Right lobe of liver (tissue), 6 donors: ENCODE data around the gene MYOM1. TPM values are rescaled to one million over a fixed set of nuclear protein-coding genes. Genes with fewer than 3 reads are reported as not detected.
"Not testable (repeated sequence)": the region's sequence is repeated elsewhere in the genome, so short reads cannot be mapped to it uniquely, and the experiment has no call there.

Source experiments
- ATAC-seq, 4 donors: fragments of 200-7000 bp; cut with Tn5 transposase; one replicate each; pipeline ENCODE4 v1.9.1; 2020; ENCODE audit warnings: mild to moderate bottlenecking in 4 of 4, moderate library complexity in 4 of 4
- DNase-seq, 3 donors: peaks; one replicate each; pipeline ENCODE4 v3.0.0-alpha.2; 2020
- H3K27ac ChIP-seq, 3 donors: fragments of 200-600 bp; one replicate each; pipeline ENCODE4 v1.8.0; 2022
- H3K27me3 ChIP-seq, 2 donors: fragments of 200-600 bp; one replicate each; pipeline ENCODE4 v1.8.0; 2022
- H3K36me3 ChIP-seq, 4 donors: fragments of 200-600 bp; sonication (generic) in 1 of 4; one replicate each; pipeline versions ENCODE4 v1.5.1 to v1.8.0; 2017 to 2022; ENCODE audit warnings: control low read depth in 1 of 4
- H3K4me1 ChIP-seq, 4 donors: fragments of 200-600 bp; sonication (generic) in 1 of 4; one replicate each; pipeline versions ENCODE4 v1.5.1 to v1.8.0; 2017 to 2022; ENCODE audit warnings: control low read depth in 1 of 4
- H3K4me3 ChIP-seq, 3 donors: fragments of 200-600 bp; one replicate each; pipeline ENCODE4 v1.8.0; 2022
- H3K9me3 ChIP-seq, 4 donors: fragments of 200-600 bp; sonication (generic) in 1 of 4; one replicate each; pipeline versions ENCODE4 v1.5.1 to v1.8.0; 2017 to 2022; ENCODE audit warnings: control low read depth in 1 of 4
- CTCF ChIP-seq, 4 donors: fragments of 200-600 bp in 3 of 4; fragments of 450-650 bp in 1 of 4; IDR thresholded peaks; one replicate each; pipeline versions ENCODE4 v1.5.1 to v1.8.0; 2016 to 2022; ENCODE audit warnings: antibody characterized with exemption in 4 of 4, mild to moderate bottlenecking in 2 of 4
- POLR2A ChIP-seq: fragments of 450-650 bp; IDR thresholded peaks from one replicate; pipeline ENCODE4 v1.6.1; 2017; ENCODE audit warnings: antibody characterized with exemption, mild to moderate bottlenecking
- WGBS: methylation state at CpG from one replicate; pipeline ENCODE4 v1.1.6; 2018; ENCODE audit warnings: low coverage, low lambda C conversion rate; ENCODE audit not compliant: insufficient coverage; ENCODE audit errors: missing lambda C conversion rate; 5-methylcytosine and 5-hydroxymethylcytosine counted together
- intact Hi-C, 2 donors: fragments of 100-400 bp; cut with DNase I; formaldehyde crosslinking; loops; one replicate each; pipeline versions ENCODE4 v1.11.2 to v1.14.1; 2022
- small RNA-seq, 2 experiments: library from RNA; depleted of rRNA; stranded (forward); fragments of <200 nt; gene quantifications; one replicate each; pipeline ENCODE3, GENCODE V24; 2016
- total RNA-seq, 6 experiments: library from RNA; depleted of rRNA in 2 of 6; stranded (reverse); fragments of >200 nt in 2 of 6; fragmentation: NEBNext Ultra II Directional in 3 of 6; extraction: Animal tissue kit (Norgen Biotek cat#: 25700) in 3 of 6; gene quantifications; one replicate each; pipeline versions ENCODE4 v1.1.0 to v1.2.4, GENCODE V29; 2016 to 2023
- donor health status: DM: no; HTN: yes; CAD: no.
- donor health status: DM: no; HTN: no; CAD: no.
- donor health status: DM: no; HTN: no; CAD: no.
- donor health status: DM: no; HTN: yes; CAD: no.
- donor health status: DM: no; HTN: yes; CAD: no.

The MYOM1 gene
- total RNA-seq, 6 experiments from 2014 or later = 3.1 to 64.5 (median 19.1) TPM

- Histone ChIP-seq H3K9me3 (no peaks in the 10 kb centered on the region), H3K27ac (no peak overlapping the region), H3K27me3 (no peaks in the 10 kb centered on the region), H3K36me3 (no peaks in the 10 kb centered on the region), H3K4me1 (no peaks in the 10 kb centered on the region), H3K4me3 (no peak overlapping the region)
- ATAC-seq (no peak), DNase-seq (no peak)
- 91% methylated on average over 2 of the region's 2 CpGs for WGBS
- intact Hi-C loops = no loop called here
- TF ChIP-seq POLR2A (no peak), CTCF (IDR thresholded peaks at IDR 0.05) (no peak)
These were observed 194.2 kb downstream of the MYOM1 start for GRCh38 chr18:3025544-3025943.

DNA sequence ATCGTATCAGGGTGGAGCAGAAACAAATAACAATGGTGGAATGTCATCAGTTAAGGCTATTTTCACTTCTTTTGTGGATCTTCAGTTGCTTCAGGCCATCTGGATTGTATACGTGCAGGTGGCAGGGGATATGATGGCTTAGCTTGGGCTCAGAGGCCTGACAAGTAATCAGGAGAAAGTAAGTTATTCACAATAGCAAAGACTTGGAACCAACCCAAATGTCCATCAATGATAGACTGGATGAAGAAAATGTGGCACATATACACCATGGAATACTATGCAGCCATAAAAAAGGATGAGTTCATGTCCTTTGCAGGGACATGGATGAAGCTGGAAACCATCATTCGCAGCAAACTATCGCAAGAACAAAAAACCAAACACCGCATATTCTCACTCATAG is 196.2 kb downstream of the MYOM1 start:
- H3K4me3 ChIP-seq, H3K36me3 ChIP-seq, intact Hi-C loops, H3K9me3 ChIP-seq, H3K4me1 ChIP-seq, H3K27me3 ChIP-seq, ATAC-seq, DNase-seq, H3K27ac ChIP-seq: not testable (repeated sequence)
- 93% methylated on average over 3 of the region's 5 CpGs for WGBS

Small RNAs within 50 kb of the gene (small RNA-seq; reads per million reads assigned to genes)
- gene RF00156 = 0 reads per million in 2 experiments
- gene RNU7-25P = 0 reads per million in 2 experiments

Other genes starting within 250 kb of the MYOM1 start
- gene LPIN2, start 206.8 kb downstream of the MYOM1 start, total RNA-seq = 100 to 1,000 TPM in 5 of 6 experiments, 10 to 100 TPM in 1; 64.9 to 175 (median 150) TPM
- 100 to 1,000 TPM in 5 of 6 experiments, 10 to 100 TPM in 1; 82.1 to 309 (median 225) TPM for gene MYL12A, start 27.8 kb upstream of the MYOM1 start, total RNA-seq
- gene MYL12B, start 42.2 kb upstream of the MYOM1 start, total RNA-seq = 100 to 1,000 TPM; 113 to 281 (median 185) TPM
- gene TGIF1, start 230.2 kb upstream of the MYOM1 start, total RNA-seq = 10 to 100 TPM; 11.3 to 41.4 (median 22.3) TPM